Activated T-helper 1 cell treated with anti-CD3 and anti-CD28 coated beads, Interleukin-12 subunit alpha, Interleukin-12 subunit beta, Interleukin-2, Interleukin-4 antibody, amounts not matched to agents 30 ng/mL and 10 ng/mL and 1 ng/mL, durations not matched to agents 14 hours and 24 hours and 36 hours (primary cell): ENCODE measurements around the gene PLSCR4. TPM values are rescaled to one million over a fixed set of nuclear protein-coding genes. Genes with fewer than 3 reads are reported as not detected.
"Not testable (repeated sequence)": the region's sequence is repeated elsewhere in the genome, so short reads cannot be mapped to it uniquely, and the experiment has no call there.

Experiments
- DNase-seq: peaks from one replicate; pipeline ENCODE4 v3.0.0; 2021; ENCODE audit warnings: low spot score
- H3K27ac Mint-ChIP-seq: one replicate; pipeline ENCODE4 v1.8.0; 2021; ENCODE audit warnings: mild to moderate bottlenecking, mixed read lengths
- H3K27me3 Mint-ChIP-seq: one replicate; pipeline ENCODE4 v1.8.0; 2022; ENCODE audit warnings: mild to moderate bottlenecking, moderate library complexity, mixed read lengths; ENCODE audit not compliant: insufficient read depth
- H3K36me3 Mint-ChIP-seq: one replicate; pipeline ENCODE4 v1.8.0; 2021; ENCODE audit warnings: low read depth, mixed read lengths
- H3K4me1 Mint-ChIP-seq: one replicate; pipeline ENCODE4 v1.8.0; 2021; ENCODE audit warnings: low read depth, mixed read lengths
- H3K4me3 Mint-ChIP-seq: one replicate; pipeline ENCODE4 v1.8.0; 2021; ENCODE audit warnings: mild to moderate bottlenecking, moderate library complexity, mixed read lengths
- H3K9me3 Mint-ChIP-seq: one replicate; pipeline ENCODE4 v1.8.0; 2021; ENCODE audit warnings: mixed read lengths
- intact Hi-C: fragments of 100-400 bp; cut with micrococcal nuclease; formaldehyde crosslinking; loops from one replicate; pipeline ENCODE4 v1.15.1; 2024
- total RNA-seq: library from RNA; stranded (reverse); gene quantifications from 2 replicates; pipeline ENCODE4 v1.2.3, GENCODE V29; 2022

The PLSCR4 gene
- total RNA-seq, 1 donor from 2014 or later = not detected

GRCh38 chr3:146268535-146269219 lies 17.8 kb upstream of the PLSCR4 start:
- Mint-ChIP-seq H3K4me1 (no peaks in the 10 kb centered on the region), H3K36me3 (no peaks in the 10 kb centered on the region), H3K27me3 (peaks cover 2% of the 10 kb centered on the region), H3K4me3 (no peak overlapping the region), H3K27ac (no peak overlapping the region), H3K9me3 (no peaks in the 10 kb centered on the region)
- no peak for DNase-seq
- intact Hi-C loops = no loop called here

DNA sequence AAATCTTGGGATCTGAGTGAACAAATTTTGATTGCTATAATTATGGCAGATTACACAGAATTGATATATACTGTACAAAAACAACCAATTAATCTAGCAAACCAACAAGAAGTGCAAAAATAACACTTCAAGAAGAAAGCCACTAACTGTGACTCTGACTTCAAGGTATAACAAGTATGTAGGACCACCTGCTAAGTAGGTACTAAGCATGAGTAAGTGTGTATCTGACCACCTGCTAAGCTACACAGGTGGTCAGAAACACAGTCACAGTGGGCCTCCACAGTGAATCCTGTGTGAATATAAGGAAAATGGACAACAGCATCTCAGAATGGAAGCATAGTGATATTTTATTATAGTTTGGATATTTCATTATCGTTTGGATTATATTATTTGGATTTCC lies 14.8 kb upstream of the PLSCR4 start:
- Mint-ChIP-seq H3K9me3 (no peaks in the 10 kb centered on the region), H3K4me3 (no peak overlapping the region), H3K27ac (no peak overlapping the region), H3K27me3 (peaks cover 4% of the 10 kb centered on the region), H3K36me3 (no peaks in the 10 kb centered on the region), H3K4me1 (no peaks in the 10 kb centered on the region)
- intact Hi-C loops = no loop called here
- no peak for DNase-seq

DNA sequence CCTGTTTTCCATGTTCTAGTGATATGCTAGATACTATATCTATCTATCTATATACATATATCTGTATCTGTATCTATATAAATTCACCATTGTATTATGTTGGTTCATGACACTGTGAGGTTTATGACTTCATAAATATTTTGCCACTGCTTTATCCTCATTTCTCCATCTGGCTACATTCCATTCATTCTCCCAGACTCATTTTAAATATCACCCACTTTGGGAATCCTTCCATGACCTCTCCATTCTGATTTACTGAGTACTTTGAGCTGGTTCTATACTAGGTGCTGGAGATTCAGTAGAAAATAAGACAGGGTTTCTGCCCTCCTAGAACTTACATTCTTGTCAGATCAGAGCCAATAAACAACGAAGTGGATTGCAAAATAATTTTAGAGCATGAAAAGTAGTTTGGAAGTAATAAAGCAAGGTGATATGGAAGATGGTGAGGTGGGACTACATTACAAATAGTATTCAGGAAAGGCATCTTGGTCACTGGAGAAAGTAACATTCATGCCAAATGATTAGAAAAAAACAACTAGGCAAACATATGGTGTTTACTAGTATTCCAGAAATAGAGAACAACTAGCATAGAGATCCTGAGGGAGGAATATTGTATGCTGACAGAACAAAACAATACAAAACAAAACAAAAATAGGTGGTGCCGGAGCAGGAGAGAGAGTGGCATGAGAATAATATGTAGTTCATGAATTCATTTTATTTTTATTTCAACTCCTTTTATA lies 11.6 kb upstream of the PLSCR4 start:
- Mint-ChIP-seq H3K9me3 (no peaks in the 10 kb centered on the region), H3K4me3 (no peak overlapping the region), H3K36me3 (no peaks in the 10 kb centered on the region), H3K27ac (no peak overlapping the region), H3K27me3 (peaks cover 4% of the 10 kb centered on the region), H3K4me1 (no peaks in the 10 kb centered on the region)
- intact Hi-C loops = no loop called here
- DNase-seq = no peak

- Mint-ChIP-seq H3K36me3 (no peaks in the 10 kb centered on the region), H3K27me3 (peaks cover 4% of the 10 kb centered on the region), H3K9me3 (no peaks in the 10 kb centered on the region), H3K4me3 (no peak overlapping the region), H3K27ac (no peak overlapping the region), H3K4me1 (no peaks in the 10 kb centered on the region)
- no peak for DNase-seq
- intact Hi-C loops = no loop called here
Observed at GRCh38 chr3:146259880-146260589, 9.1 kb upstream of the PLSCR4 start.

GRCh38 chr3:146256851-146257486 lies 6.1 kb upstream of the PLSCR4 start:
- DNase-seq = no peak
- Mint-ChIP-seq H3K4me1 (no peaks in the 10 kb centered on the region), H3K27me3 (peaks cover 10% of the 10 kb centered on the region), H3K9me3 (no peaks in the 10 kb centered on the region), H3K36me3 (no peaks in the 10 kb centered on the region), H3K4me3 (no peak overlapping the region), H3K27ac (no peak overlapping the region)
- intact Hi-C loops = no loop called here

DNA sequence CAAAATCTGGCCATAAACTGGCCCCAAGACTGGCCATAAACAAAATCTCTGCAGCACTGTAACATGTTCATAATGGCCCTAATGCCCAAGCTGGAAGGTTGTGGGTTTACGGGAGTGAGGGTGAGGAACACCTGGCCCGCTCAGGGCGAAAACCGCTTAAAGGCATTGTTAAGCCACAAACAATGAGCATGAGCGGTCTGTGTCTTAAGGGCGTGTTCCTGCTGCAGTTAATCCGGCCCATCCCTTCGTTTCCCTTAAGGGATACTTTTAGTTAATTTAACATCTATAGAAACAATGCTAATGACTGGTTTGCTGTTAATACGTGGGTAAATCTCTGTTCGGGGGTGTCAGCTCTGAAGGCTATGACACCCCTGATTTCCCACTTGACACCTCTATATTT lies 1.5 kb upstream of the PLSCR4 start:
- H3K27ac Mint-ChIP-seq, H3K4me1 Mint-ChIP-seq, intact Hi-C loops: not testable (repeated sequence)

GRCh38 chr3:146249921-146250320 lies 984 bp downstream of the PLSCR4 start:
- Mint-ChIP-seq H3K27ac (no peak overlapping the region), H3K27me3 (peaks cover 43% of the 10 kb centered on the region), H3K4me1 (peaks cover 5% of the 10 kb centered on the region), H3K9me3 (no peaks in the 10 kb centered on the region), H3K36me3 (no peaks in the 10 kb centered on the region), H3K4me3 (peak overlapping the region; percentile 76)
- intact Hi-C loops = no loop called here
- no peak for DNase-seq

More for the DNA sequence above, 1.5 kb upstream of the PLSCR4 start:
- peaks cover 40% of the 10 kb centered on the region for H3K27me3 Mint-ChIP-seq
- not testable (repeated sequence) for H3K4me3 Mint-ChIP-seq, H3K9me3 Mint-ChIP-seq, DNase-seq, H3K36me3 Mint-ChIP-seq

- H3K36me3 Mint-ChIP-seq = no peaks in the 10 kb centered on the region
- no peak for DNase-seq
- H3K27ac Mint-ChIP-seq = no peak overlapping the region
- no peaks in the 10 kb centered on the region for H3K9me3 Mint-ChIP-seq
- intact Hi-C loops = no loop called here
- H3K4me3 Mint-ChIP-seq = no peak overlapping the region
- H3K27me3 Mint-ChIP-seq = peaks cover 41% of the 10 kb centered on the region
- peaks cover 5% of the 10 kb centered on the region for H3K4me1 Mint-ChIP-seq
Observed at GRCh38 chr3:146247911-146248310, 3.0 kb downstream of the PLSCR4 start.

DNA sequence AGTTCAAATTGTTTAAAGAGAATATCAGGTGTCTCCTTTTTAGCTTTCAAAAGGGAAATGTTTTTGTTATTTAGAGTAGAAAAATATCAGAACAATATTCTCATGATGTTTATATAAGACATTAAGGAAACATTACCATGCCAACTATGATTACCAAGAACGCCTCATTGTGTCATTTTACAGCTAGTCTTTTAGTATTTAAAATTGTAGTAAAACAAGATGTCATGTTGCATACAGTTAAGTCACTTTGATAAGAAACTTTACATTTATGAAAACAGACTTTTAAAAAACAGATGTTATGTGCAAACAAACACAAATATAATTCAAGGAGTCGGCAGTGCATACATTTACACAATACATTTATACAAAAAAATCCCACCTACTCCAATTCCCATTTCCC lies 4.4 kb downstream of the PLSCR4 start:
- Mint-ChIP-seq H3K27me3 (peaks cover 29% of the 10 kb centered on the region), H3K4me3 (no peak overlapping the region), H3K36me3 (no peaks in the 10 kb centered on the region), H3K9me3 (no peaks in the 10 kb centered on the region), H3K4me1 (peaks cover 5% of the 10 kb centered on the region), H3K27ac (no peak overlapping the region)
- intact Hi-C loops = no loop called here
- no peak for DNase-seq

DNA sequence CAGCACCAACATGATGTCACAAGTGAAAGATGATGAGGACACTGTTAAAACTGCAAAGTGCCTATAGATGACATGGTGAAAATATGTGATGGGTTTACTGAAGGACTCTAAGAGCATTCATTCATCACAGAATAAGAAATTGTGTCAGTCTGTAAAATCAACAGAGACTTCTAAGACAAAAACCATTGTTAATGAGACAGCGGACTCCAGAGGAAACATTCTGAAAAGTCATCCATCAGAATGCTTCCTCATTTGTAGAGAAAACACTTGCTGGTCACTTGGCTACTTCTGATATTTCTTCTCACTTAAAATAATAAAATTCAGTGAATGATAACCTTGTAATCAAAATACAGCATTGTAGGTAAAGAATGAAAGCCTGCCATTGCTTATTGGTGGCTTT lies 7.3 kb downstream of the PLSCR4 start:
- Mint-ChIP-seq H3K27ac (no peak overlapping the region), H3K27me3 (peaks cover 12% of the 10 kb centered on the region), H3K9me3 (no peaks in the 10 kb centered on the region), H3K36me3 (no peaks in the 10 kb centered on the region), H3K4me1 (no peaks in the 10 kb centered on the region), H3K4me3 (no peak overlapping the region)
- no peak for DNase-seq
- intact Hi-C loops = no loop called here

DNA sequence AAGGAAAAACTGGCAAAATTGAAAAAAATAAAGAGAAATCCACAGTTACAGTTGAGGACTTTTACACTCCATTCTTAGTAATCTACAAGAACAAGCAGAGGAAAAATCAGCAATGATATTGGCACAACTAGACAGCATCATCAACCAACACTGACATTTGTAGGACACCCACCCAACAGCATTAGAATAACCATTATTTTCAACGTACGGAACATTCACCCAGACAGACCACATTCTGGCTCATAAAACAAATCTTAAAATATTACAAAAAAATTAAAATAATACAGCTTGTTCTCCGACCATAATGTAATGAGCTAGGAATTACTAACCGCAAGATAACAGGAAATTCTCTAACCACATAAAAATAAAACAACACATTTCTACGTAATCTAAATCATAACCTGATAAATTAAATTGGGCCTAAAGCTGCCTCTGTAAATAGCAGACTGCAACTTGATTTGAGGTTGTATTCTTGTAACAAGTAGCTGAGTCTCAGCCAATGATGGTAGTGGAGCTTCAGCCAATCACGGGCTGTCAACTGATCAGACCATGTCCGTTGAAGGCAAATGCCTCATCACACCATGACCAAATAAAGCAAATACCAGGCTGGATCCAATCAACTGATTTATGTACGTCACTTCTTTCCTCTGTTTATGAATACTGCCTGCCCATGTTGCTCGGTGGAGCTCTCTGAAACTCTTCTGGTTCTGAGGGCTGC lies 9.2 kb downstream of the PLSCR4 start:
- intact Hi-C loops = no loop called here
- H3K9me3 Mint-ChIP-seq = peaks cover 8% of the 10 kb centered on the region
- H3K27me3 Mint-ChIP-seq = peaks cover 3% of the 10 kb centered on the region
- no peaks in the 10 kb centered on the region for H3K36me3 Mint-ChIP-seq
- no peaks in the 10 kb centered on the region for H3K4me1 Mint-ChIP-seq
- no peak for DNase-seq
- H3K4me3 Mint-ChIP-seq = no peak overlapping the region
- no peak overlapping the region for H3K27ac Mint-ChIP-seq

DNA sequence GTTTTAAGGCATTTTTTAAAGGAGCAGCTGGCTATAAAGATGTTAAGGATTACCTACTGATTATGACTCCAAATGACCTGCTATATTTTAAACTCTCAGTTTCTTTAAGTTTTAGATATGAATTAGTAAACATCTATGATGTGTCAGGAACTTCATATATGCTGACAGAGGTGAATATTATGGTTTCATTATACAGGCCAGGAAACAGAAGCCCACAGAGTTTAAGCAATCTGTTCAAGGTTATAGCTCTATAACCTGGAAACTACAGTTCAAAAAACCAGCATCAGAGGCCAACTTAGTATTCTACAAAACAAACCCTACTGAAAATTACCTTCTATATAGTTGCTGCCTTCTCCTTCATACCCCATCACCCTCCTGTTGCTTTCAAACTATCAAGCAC lies 17.4 kb downstream of the PLSCR4 start:
- no peaks in the 10 kb centered on the region for H3K27me3 Mint-ChIP-seq
- H3K27ac Mint-ChIP-seq = no peak overlapping the region
- no peaks in the 10 kb centered on the region for H3K4me1 Mint-ChIP-seq
- H3K9me3 Mint-ChIP-seq = peaks cover 24% of the 10 kb centered on the region
- intact Hi-C loops = no loop called here
- H3K36me3 Mint-ChIP-seq = no peaks in the 10 kb centered on the region
- H3K4me3 Mint-ChIP-seq = no peak overlapping the region
- DNase-seq = no peak
